ENCODE results near the gene RNF130.

Gene RNF130

DNA sequence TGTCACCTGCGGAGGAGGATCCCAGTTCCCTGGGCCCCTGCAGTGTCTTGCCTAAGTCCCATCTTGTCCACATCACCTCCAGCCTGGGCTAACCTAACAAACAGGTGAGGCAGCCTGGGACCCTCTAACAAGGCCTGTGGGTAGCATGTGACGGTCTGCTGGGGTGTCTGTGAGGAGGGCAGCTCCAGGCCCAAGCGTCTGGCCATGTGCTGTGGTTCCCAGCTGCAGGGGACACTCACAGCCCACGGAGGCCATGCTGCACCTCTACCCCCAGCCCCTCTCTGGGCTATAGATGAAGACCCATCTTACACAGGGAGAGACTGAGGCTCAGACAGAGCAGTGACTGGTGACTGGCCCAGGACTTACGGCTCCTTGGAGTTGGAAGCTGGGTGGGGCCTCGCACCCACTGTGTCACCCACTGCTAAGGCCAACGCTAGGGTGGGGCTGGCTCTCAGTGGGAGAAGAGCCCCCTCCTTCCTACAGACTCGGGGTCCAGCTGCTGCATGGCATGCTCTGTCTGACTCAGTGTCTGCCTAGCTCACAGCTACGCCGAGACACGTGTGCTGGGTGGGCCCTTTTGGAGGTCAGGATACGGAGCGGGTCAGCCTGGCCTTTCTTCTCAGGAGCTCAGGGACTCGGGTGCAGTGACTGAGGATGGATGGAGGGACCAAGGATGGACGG, 40.8 kb upstream of the RNF130 start:
- no peak for DNase-seq

DNA sequence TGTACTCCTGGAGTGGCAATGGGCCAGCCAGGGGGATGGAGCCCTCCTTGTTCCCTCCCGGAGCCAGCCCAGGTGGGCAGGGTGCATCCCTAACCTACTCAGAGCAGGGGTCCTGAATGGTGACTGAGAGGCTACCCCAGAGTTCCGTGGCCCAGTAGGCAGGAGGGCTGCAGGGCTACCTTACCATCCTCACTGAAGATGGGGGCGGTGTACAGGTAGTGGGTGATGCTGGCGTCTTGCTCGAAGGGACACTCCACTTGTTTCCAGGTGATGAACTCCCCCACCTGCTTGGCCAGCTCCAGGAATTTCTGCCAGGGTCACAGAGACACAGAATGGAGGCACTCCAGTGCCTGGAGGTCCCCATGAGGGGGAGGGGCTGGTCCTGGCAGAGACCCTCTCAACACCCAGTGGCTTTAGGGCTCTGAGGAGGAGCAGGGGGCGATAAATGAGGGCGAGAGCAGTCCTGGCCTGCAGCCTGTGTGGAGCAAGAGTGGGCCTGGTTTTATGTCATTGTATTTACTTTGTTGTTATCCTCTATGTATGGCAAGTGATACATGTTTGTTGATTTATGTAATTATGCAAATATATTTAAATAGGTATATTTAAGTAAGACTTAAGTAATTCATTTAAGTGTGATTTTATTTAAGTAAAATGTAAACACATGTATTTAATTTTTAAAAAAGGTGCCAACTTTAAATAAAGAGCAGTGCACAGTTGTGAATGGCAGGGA, 39.9 kb upstream of the RNF130 start:
- TF ChIP-seq GATA1 (IDR thresholded peaks at IDR 0.05; ENCODE audit: low read depth, low read length) (no peak), POLR2A (IDR thresholded peaks at IDR 0.05; ENCODE audit: low read length) (no peak)

More for the DNA sequence above, 40.8 kb upstream of the RNF130 start:
- no peak for TF ChIP-seq GATA1 (IDR thresholded peaks at IDR 0.05; ENCODE audit: low read depth, low read length)
- TF ChIP-seq POLR2A (IDR thresholded peaks at IDR 0.05; ENCODE audit: low read length), result no peak

DNA sequence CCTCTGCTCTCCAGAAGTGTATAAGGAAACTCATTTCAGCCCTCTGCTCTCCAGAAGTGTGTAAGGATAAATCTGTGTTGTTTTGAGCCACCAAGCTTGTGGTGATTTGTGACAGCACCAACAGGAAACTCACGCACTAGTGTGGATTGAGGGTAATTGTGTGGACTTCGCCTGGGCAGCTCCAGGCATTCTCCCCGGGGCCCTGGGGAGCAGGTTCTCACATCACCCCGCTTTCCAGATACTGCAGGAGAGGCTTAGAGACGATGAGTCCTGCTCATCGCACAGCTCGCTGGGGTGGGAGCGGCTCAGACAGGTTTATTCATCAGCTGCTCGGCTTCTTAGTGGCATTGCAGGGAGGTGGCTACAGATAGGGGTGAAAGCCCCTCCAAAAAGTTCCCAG, 38.4 kb upstream of the RNF130 start:
- TF ChIP-seq POLR2A (IDR thresholded peaks at IDR 0.05; ENCODE audit: low read length), result no peak
- TF ChIP-seq GATA1 (IDR thresholded peaks at IDR 0.05; ENCODE audit: low read depth, low read length), result no peak
- no peak for DNase-seq

More for the DNA sequence above, 39.9 kb upstream of the RNF130 start:
- no peak for DNase-seq

DNA sequence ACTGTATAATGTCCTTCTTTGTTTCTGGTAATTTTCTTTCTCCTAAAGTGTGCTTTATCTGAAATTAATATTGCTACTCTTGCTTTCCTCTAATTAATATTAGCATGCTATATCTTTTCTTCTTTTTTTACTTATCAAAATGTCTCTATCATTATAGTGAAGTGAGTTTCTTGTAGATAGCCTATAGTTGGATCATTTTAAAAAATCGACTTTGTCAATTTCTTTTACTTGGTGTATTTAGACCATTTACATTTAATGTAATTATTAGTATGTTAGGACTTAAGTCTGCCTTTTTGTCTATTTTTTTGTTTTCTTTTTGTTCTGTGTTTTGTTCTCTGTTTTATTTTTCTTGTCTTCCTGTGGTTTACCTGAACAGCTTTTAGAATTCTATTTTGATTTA, 35.4 kb upstream of the RNF130 start:
- no peak for DNase-seq
- TF ChIP-seq POLR2A (IDR thresholded peaks at IDR 0.05; ENCODE audit: low read length) (no peak), GATA1 (IDR thresholded peaks at IDR 0.05; ENCODE audit: low read depth, low read length) (no peak)

DNA sequence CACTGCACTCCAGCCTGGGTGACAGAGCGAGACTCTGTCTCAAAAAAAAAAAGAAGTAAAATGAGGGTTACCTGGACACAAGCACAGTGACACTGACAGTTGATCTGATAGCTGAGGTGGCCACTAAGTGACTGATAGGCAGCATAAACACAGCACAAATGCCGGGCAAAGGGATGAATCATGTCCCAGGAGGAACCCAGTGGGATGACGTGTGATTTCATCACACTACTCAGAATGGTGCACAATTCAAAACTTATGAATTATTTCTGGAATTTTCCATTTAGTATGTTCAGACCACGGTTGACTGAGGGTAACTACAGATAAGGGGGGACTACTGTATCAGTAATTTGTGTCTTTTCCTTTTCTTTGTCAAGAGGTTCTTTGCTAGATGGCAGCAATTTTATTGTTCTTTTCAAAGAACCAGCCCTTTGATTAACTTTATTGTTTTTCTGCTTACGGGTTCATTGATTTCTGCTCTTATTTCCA, 34.3 kb upstream of the RNF130 start:
- no peak for TF ChIP-seq GATA1 (IDR thresholded peaks at IDR 0.05; ENCODE audit: low read depth, low read length)
- peak; percentile 14 for TF ChIP-seq POLR2A (IDR thresholded peaks at IDR 0.05; ENCODE audit: low read length)

DNA sequence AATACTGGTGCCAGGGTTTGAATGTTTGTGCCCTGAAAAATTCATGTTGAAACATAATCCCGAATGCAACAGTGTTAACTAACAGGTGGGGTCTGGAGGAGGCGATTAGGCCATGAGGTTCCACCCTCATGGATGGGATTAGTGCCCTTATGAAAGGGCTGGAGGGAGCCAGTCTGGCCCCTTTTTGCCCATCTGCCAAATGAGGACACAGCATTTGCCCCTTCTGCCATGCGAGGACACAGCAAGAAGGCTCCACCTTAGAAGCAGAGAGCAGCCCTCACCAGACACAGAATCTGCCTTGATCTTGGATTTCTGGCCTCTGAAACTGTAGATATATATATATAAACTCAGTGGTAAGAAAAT, 32.6 kb upstream of the RNF130 start:
- no peak for DNase-seq
- TF ChIP-seq GATA1 (IDR thresholded peaks at IDR 0.05; ENCODE audit: low read depth, low read length) (no peak), POLR2A (IDR thresholded peaks at IDR 0.05; ENCODE audit: low read length) (no peak)

More for the DNA sequence above, 34.3 kb upstream of the RNF130 start:
- DNase-seq, result no peak

DNA sequence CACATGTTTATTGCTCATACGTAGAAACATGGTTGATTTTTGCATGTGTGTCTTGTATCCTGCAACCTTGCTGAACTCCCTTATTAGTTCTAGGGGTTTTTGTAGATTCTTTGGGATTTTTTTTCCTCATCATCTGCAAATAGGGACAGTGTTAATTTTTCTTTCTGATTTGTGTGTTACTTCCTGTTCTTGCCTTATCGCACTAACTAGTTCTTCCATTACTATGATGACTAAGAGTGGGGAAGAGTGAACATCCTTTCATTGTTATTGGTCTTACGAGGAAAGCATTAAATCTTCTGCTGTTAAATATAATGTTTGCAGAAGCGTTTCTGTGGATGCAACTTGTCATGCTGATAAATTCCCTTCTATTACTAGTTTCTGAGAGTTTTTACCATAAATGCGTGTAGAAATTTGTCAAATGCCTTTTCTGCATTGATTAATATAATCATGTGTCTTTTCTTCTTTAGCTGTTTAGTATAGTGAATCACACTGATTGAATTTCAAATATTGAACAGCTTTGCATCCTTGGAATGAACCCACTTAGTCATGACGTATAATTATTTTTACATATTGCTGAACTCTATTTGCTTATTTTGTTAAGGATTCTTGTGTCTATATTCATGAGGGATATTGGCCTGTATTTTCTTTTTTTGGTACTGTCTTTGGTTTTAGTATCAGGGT, 32.1 kb upstream of the RNF130 start:
- no peak for DNase-seq
- TF ChIP-seq GATA1 (IDR thresholded peaks at IDR 0.05; ENCODE audit: low read depth, low read length) (no peak), POLR2A (IDR thresholded peaks at IDR 0.05; ENCODE audit: low read length) (no peak)

DNA sequence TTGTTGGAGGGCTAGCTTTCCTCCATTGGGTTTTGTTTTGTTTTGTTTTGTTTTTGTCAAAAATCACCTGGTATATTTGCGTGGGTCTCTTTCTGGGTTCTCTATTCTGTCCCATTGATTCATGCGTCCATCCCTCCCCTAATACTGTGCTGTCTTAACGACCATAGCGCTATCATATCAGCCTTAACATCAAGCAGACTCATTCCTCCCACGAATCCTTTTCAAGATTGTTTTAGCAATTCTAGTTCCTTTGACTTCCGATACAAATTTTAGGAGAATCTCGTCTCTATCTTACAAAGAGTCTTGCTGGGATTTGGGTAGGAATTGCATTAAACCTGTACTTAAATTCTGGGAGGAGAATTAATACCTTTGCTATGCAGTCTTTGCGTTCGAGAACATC, 31.1 kb upstream of the RNF130 start:
- DNase-seq, result no peak
- TF ChIP-seq GATA1 (IDR thresholded peaks at IDR 0.05; ENCODE audit: low read depth, low read length) (no peak), POLR2A (IDR thresholded peaks at IDR 0.05; ENCODE audit: low read length) (no peak)

DNA sequence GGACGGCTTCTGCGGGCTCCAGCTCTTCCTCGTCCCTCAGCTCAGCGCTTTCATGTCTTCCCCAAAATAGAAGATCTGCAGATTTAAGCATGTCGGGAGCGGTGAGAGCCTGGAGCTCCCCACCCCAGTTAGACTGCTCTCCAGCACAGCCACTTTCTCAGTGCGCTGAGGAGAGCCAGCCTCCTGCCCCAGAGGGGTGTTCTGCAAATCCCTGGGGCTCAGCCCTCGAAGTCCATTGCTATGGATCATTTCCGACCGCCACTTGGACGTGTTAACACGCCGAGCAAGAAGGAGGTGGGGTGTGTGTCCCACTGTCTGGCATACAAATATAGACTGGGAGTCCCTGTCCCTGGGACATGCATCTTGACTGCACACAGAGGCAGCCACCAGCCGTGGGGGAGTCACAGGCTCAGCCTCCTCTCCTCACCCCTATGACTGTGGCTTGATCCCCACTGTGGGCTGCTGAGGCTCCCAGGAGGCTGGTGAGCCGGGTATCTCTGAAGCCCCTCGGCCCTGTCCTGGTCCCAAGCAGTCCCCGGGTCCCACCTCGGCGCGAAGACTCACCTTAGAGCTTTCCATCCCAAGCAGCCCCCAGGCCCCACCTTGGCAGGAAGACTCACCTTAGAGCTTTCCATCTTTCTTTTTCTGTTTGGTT, 30.0 kb upstream of the RNF130 start:
- TF ChIP-seq GATA1 (IDR thresholded peaks at IDR 0.05; ENCODE audit: low read depth, low read length), result no peak
- TF ChIP-seq POLR2A (IDR thresholded peaks at IDR 0.05; ENCODE audit: low read length), result no peak
- no peak for DNase-seq

DNA sequence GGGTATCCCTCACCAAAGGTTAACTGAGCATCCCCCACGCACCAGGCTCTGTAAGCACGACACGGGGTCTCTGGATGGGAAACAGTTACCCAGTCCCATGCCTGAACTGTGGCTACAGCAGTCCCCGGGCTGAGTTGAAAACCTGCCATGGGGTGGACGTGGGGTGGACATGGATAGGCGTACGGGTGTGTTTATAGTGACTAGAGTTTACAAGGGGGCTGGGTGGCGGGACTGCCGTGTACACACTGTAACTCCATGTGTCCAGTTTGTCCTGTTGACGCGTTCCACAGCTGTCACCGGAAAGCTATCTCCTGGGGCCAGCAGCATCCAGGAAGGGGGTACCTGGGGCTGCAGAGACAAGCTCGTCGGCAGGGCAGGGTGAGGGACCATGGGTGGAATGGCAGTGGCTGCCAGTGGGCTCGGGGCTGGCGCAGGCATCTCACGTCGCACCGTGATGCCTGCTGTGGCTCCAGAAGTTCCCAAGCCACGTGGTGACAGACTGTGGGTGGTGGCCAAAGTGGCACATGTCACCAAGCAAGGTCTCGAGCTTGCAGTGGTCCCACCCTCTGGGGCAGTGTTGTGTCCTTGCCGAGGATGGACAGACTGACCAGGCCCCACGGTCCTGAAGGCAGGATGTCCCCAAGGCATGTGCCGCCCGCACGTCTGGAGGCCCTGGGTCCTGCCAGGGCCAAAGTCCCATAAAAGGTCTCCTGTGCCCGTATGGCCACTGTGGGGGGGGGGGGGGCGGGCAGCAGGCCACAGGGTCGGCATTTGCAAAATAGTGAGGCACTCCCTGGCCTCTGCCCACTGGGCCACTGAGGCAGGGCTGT, 29.3 kb upstream of the RNF130 start:
- no peak for TF ChIP-seq POLR2A (IDR thresholded peaks at IDR 0.05; ENCODE audit: low read length)
- no peak for TF ChIP-seq GATA1 (IDR thresholded peaks at IDR 0.05; ENCODE audit: low read depth, low read length)
- DNase-seq, result no peak

DNA sequence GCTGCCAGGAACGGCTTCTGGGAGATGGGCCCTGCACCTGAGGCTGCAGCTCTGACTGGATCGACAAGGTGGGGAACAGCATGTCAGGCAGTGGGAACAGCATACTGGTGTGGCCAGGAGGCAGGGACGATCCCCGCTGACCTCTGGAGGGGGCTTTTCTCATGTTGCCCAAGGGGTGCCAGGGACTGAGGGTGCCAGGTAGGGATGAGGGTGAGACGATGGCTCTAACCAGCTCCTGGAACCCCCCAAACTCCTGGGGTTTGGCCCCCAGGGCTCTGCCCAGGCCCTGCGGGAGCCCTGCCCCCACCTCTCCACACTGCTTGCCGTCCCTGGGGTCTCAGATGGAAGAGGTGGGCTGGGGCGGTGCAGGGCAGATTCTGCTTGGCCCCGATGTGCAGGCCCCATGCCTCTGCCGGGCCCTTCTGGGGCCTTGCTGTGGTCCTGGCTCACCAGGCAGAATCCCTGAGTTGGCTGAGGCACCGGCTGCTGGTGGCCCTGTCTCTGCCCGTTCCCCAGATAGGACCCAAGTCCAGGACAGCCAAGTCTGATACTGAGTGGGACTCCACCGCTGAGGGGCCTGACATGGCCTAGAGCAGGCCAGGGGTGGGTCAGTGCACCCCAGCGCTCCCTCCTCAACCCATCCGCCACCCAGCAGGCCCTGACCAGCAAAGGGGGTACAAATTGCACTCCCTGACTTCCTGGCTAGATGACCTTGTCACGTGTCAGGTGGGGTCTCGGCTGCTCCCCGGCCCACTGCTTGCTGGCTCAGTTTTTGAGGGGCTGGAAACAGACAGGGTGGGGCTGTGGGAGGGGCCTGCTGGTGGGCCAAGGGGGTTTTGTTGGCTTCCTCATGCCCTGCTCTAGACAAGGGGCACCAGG, 28.4 kb upstream of the RNF130 start:
- TF ChIP-seq GATA1 (IDR thresholded peaks at IDR 0.05; ENCODE audit: low read depth, low read length) (no peak), POLR2A (IDR thresholded peaks at IDR 0.05; ENCODE audit: low read length) (no peak)
- DNase-seq, result no peak

DNA sequence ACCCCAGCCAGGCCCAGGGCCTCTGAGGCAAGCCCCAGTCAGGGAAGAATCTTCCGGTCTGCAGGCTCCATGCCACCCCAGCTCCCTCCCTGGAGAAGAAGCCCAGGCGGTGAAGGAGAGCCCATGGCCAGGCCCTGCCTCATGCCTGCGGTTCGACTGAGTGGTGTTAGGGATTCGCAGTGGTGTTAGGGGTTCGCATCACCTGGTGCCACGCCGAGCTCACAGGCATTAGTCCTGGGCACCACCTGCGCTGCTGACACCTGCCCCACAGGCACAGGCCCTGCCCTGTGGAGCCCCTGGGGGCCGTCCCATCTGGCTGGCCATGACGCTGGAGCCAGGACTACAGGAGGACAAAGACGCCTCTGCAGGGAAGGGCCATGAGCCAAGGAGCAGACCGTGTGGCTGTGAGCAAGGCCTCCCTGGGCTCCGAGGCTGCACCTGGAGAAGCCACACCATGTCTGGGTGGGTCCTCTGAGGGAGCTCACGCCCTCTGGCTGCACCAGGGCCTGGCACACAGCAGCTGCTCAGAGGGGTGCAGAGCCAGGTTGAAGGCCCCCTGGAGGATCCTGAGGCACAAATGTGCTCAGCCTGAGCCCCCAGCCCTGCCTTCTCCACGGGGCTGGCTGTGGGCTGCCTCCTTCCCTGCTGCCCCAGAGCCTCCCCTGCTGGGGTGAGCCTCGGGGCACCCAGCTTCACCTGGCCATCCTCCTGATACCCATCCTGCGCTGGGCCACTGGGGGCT, 27.6 kb upstream of the RNF130 start:
- no peak for TF ChIP-seq GATA1 (IDR thresholded peaks at IDR 0.05; ENCODE audit: low read depth, low read length)
- TF ChIP-seq POLR2A (IDR thresholded peaks at IDR 0.05; ENCODE audit: low read length), result no peak

More for the DNA sequence above, 27.6 kb upstream of the RNF130 start:
- no peak for DNase-seq

Data from erythroblast (primary cell).